SK-N-SH (cell line): Measurements from ENCODE around the gene STEAP1.

Experiments
- CTCF ChIP-seq: fragments of 200-600 bp; sonication (generic); IDR thresholded peaks from 2 replicates; pipeline ENCODE4 v1.6.1; 2017; ENCODE audit warnings: antibody characterized with exemption, mild to moderate bottlenecking, moderate library complexity
- EP300 ChIP-seq, 2 experiments: IDR thresholded peaks; 2 replicates each; pipeline versions ENCODE4 v1.4.0 to v1.6.1; 2012; ENCODE audit warnings: borderline replicate concordance in 1 of 2, low read depth in 1 of 2, low read length in 1 of 2
- FOSL2 ChIP-seq: IDR thresholded peaks from 2 replicates; pipeline ENCODE4 v1.4.0; 2012; ENCODE audit warnings: low read depth, mild to moderate bottlenecking, moderate library complexity, borderline replicate concordance
- GATA2 ChIP-seq: sonication (generic); formaldehyde crosslinking; IDR thresholded peaks from 2 replicates; pipeline ENCODE4 v1.5.0; 2020; ENCODE audit warnings: mild to moderate bottlenecking, missing genetic modification reagents
- IRF3 ChIP-seq: fragments of 150-350 bp; IDR thresholded peaks from 2 replicates; pipeline ENCODE4 v1.6.1; 2016; ENCODE audit warnings: mild to moderate bottlenecking, low read depth, low read length
- MAX ChIP-seq: IDR thresholded peaks from 2 replicates; pipeline ENCODE4 v1.4.0; 2012; ENCODE audit warnings: low read depth
- NFIC ChIP-seq: IDR thresholded peaks from 2 replicates; pipeline ENCODE4 v1.4.0; 2012; ENCODE audit warnings: borderline replicate concordance
- POLR2AphosphoS5 ChIP-seq: IDR thresholded peaks from 2 replicates; pipeline ENCODE4 v1.6.1; 2012; ENCODE audit warnings: low read depth, low read length
- REST ChIP-seq: IDR thresholded peaks from 2 replicates; pipeline ENCODE4 v1.6.1; 2012; ENCODE audit warnings: mild to moderate bottlenecking, low read depth, low read length, moderate library complexity
- SMC3 ChIP-seq: IDR thresholded peaks from 2 replicates; pipeline ENCODE4 v1.6.1; 2012; ENCODE audit warnings: low read depth, low read length, improper control_type of control experiment
- TAF1 ChIP-seq: IDR thresholded peaks from 2 replicates; pipeline ENCODE4 v1.6.1; 2012; ENCODE audit warnings: low read depth, mild to moderate bottlenecking, low read length, moderate library complexity, borderline replicate concordance
- YY1 ChIP-seq: IDR thresholded peaks from 2 replicates; pipeline ENCODE4 v1.4.0; 2012; ENCODE audit warnings: low read depth, mild to moderate bottlenecking
- ZBTB33 ChIP-seq: IDR thresholded peaks from 2 replicates; pipeline ENCODE4 v1.4.0; 2012; ENCODE audit warnings: low read depth, borderline replicate concordance

- TF ChIP-seq CTCF (no peak), FOSL2 (no peak), YY1 (no peak), NFIC (no peak), TAF1 (no peak), POLR2AphosphoS5 (no peak), REST (no peak), GATA2 (CRISPR knock-in tag) (no peak), EP300 (IDR thresholded peaks at IDR 0.05; ENCODE audit: borderline replicate concordance in 1 of 2, low read depth in 1 of 2, low read length in 1 of 2) (no peak), MAX (no peak), ZBTB33 (no peak), IRF3 (no peak), SMC3 (no peak)
These were observed 26.4 kb downstream of the STEAP1 start for GRCh38 chr7:90180649-90181048.
